HG03196 (cell line): ENCODE measurements around the gene TM7SF2.

ENCODE experiments used
- ATAC-seq: cut with Tn5 transposase; IDR thresholded peaks from one replicate; pipeline ENCODE4 v1.9.1; 2021; ENCODE audit not compliant: unreplicated experiment

TM7SF2 gene

DNA sequence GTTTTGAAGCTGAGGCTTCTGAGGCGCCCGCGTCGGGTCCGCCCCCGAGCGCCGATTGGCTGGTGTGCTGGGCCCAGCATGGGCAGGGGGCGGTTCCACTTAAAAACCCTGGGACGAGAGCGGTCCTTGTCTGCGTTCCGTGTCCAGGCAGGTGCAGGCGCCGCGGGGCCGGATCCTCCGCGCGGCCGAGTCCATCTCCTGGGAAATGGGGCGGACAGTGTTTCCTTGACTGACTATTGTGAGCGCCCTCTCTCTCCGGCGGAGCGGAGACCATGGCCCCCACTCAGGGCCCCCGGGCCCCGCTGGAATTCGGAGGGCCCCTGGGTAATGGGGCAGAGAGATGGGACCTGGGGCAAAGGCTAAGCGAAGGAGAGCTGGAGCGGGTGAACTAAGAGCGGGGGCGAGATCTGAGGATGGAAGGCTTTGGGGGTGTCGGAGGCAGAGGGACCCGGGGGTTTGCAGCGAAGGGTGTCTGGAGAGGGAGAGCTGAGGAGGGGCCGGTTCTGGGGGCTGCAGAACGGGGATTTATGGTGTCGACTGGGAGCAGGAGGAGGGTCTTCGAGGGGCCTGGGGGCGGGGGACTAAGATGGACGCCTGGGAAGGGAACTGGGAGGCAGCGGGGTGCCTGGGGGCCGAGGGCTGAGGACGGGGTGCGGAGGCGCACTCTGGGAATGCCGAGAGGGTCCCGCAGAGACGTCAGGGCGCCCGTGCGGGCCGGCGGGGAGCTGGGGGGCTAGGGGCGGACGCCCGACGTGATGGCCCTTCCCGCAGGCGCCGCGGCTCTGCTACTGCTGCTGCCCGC is at the start of gene TM7SF2:
Gene TM7SF2, plus strand, starts transcription at position 129 of the 802 bp plus-strand sequence. Its CDS starts 144 bp downstream, at position 273.
- peak; percentile 55 for ATAC-seq

DNA sequence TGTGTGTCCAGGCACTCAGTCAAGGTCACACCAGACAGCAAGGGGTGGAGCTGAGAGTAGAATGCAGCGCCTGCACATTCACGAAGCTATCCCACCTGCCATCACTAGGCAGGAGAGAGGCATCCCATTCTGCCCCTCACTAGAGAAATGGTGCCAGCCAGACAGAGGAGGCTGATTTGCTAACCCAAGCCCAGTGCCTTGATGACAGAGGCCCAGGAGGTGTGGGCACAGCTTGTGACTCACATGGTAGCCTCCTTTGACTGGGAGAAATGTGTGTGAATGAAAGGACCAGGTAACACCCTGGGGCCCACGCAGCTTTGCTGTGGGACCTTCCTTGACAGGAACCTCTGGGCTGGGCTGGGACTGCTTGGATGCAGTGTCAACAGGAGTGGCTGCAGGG is 48.1 kb upstream of the TM7SF2 start:
- ATAC-seq: no peak

DNA sequence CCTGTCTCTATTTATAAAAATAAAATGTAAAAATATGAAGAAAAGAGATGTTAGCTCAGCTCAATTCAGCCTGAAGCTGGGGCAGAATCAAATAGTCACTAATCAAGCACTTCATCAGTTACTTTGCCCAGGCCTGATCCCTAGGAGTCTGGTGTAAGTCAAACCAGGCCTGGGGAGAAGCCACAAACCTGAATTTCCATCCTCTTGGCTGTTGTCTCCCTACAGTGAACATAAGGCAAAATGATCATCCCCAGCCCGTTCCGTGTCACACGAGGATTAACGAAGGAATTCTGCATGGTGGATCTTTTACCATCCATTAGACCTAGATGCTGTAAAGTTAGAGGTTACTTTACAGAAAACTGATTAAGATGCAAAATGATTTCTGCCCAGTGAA is 46.8 kb upstream of the TM7SF2 start:
- no peak for ATAC-seq

DNA sequence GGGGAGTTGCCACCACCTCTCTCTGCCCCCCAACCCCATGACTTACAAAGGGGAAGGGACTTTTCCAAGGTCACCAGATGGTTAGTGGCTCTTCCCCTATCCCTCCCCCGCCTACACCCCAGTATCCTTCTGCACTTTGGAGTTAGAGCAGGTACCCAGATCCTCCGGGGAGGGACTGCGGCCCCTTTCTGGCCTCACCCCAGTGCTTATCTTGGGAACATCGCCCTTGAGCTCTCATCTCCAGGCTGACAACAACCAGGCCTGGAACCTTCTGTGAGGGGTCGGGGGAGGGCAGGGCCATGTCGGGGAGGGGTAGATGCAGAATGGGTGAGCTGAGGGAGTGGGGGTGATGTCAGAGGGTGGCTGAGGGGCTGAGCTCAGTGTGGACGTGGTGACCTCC is 45.8 kb upstream of the TM7SF2 start:
- no peak for ATAC-seq

DNA sequence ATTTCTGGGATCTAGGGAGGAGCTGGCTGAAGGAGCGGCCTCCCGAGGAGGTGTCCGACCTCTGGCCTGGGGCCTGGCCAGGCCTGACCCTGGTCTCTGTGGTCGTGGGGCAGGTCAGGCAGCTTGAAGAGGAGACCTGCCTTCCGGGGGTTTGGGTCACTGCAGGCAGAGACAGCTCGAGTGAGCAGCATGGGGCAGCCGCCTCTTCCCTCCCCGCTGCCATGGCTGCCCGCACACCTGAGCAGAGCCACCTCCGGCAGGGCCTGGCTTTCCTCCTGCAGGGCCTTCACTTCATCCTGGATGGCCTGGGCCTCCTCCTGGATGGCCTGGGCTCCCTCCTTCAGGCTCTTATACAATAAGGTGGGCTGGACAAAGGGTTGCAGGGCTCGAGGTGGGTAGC is 45.4 kb upstream of the TM7SF2 start:
- no peak for ATAC-seq

DNA sequence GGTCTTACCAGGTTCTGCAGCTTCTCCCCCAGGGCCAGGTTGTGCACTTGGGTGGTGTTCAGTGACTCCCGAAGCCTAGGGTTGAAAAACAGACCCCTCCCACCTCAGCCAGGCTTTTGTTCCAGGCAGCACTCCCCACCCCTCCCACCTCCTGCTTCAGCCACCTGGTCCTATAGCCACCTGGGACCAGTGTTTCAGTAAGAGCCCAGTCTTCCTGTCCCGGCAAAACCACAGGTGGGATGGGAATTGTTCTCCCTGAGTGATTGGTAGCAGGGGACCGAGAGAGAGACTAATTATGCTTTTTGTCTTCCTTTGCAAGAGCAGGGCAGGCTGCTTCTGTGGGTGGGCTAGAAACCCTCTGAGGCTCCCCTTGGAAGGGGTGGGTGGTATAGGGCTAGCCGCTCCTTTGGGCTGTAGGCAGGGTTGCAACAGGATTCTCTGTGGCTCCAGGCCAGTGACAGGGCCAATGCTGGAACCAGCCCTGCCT is 44.8 kb upstream of the TM7SF2 start:
- no peak for ATAC-seq

DNA sequence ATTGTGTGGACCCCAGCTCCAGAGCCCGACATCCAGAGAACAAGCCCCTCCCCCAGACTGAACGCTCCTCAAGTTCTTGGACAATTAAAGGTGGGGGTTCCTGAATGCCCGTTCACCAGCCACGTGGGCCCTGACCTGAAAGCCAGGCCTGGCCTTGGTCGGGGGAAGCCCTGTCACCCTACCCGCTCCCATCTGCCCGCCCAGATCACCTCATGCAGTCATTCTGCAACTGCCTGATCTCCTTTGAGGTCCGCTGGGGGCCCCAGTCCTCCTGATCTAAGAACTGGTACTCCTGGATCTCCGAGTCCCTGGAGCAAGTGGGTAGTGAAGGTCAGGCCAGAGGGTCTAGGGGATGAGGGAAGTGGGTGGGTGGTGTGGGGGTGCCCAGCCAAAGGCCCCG is 44.2 kb upstream of the TM7SF2 start:
- no peak for ATAC-seq

DNA sequence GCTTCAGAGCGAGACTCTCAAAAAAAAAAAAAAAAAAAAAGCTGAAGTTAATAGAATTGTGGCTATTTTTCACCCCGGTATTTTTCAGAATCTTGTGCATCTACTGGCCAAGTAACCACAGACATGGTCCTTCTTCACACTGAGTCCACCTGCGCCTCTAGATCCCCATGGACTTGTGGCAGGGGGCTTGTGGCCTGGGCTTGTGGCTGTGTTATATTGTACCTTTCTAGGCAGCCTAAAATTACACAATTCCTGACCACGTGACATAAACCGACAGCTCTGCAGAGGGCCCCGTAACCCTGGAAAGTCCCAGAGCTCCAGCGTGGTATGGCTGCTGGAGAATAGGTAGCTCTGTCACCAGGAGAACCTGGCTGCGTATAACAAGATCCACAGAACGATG is 42.5 kb upstream of the TM7SF2 start:
- no peak for ATAC-seq

DNA sequence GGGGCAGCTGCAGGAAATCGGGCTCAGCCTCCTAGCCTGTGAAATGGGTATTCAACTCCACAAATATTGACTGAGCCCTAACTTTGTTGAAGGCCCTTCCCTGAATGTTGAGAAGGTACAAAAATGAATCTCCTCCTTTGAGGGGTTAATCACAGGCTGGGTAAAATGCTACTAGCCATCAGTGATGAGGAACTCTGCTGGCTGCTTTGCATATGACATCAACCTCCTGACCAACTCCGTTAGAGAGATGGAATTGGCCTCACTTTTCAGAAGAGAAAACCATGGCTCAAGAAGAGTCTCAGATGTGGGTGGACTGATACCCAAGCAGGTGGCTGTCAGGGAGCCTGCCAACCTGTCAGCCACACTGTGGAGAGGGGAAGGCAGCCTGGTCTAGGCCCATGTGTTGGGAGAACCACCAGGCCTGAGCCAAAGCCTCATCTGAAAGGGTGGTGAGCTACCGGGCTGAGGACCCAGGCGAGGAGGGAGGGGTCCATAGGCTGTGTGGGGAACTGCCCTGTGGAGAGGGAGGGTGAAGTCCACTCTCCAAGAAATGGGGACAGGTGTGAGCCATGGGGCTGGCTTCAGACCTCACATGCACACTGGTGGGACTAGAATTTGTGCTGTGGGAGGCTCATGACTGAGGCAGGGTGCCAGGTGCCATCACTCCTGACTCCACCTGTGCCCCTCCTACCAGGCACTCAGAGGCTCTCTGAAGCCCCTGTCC is 39.6 kb upstream of the TM7SF2 start:
- ATAC-seq: no peak

DNA sequence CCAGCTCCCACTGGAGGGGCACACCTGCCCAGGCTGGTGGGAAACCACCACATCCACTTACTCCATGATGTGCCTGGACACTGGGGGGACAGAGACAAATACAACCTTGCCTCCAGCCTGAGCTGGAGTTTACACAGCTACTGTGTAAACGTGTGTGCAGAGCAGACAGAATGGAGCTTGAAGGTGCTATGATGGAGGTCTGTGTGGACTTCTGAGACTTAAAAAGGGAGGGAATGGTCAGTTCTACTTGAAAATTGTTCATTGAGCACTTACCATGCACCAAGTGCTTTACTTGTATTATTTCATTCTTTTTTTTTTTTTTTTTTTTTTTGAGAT is 39.1 kb upstream of the TM7SF2 start:
- ATAC-seq: no peak

DNA sequence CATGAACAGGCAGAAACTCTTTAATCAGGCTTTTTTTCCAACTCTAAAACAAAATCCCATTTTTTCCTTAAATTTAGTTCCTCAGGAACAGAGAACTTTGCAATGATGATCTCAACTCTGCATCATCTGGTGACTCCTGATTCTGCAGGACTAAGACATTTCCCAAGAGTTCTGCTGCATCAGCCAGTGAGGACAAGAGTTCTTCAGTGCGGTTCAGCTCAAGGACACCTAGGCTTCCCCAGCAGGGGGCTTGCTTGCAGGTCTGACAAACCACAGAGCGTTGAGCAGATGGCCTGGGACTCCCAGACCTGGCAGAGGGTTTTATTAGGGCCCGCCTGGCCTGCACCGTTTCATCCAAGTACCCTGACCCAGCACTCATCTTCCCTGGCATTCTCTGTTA is 34.2 kb upstream of the TM7SF2 start:
- no peak for ATAC-seq

DNA sequence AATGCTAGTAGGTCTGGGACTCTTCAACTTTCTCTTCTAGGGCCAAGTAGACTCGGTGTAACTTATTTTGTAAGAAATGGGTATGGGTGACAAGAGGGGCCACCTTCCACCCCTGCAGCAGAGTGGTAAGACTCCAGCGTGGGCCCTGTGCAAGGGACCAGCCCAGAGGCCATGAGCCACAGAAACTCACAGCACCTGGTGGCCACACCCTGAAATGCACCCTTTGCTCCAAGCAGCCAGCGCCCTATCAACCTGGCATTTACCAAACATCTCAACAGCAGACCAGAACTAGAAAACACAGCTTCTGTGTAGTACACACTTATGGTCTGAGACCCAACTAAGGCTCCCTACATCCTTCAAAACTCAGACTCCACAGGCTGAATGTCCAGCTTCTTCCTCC is 33.5 kb upstream of the TM7SF2 start:
- ATAC-seq: no peak

DNA sequence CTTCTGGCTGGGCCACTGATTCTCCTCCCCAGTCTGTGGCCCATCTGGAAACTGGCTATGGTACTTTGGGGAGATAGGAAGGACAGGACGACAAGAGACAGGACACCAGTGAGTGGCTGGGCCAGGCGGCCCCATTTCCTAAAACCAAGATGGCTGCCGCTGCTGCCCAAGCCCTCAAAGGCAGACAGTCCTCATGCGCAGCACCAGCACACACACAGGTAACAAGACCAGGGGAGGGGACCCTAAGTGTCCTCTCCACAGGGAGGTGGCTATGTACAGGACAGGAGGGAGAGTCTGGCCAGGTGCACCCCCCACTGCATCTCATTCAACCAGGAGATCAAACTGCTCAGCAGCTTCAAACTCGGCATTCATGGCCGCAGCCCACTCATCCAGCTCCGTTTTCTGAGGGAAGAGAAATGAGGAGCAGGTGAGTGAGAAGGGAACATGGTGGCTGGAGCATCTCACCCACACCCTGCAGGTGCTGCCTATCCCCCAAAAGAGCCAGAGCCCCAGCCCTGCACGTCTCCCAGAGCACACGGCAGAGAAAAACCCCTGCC is 32.8 kb upstream of the TM7SF2 start:
- ATAC-seq: no peak

DNA sequence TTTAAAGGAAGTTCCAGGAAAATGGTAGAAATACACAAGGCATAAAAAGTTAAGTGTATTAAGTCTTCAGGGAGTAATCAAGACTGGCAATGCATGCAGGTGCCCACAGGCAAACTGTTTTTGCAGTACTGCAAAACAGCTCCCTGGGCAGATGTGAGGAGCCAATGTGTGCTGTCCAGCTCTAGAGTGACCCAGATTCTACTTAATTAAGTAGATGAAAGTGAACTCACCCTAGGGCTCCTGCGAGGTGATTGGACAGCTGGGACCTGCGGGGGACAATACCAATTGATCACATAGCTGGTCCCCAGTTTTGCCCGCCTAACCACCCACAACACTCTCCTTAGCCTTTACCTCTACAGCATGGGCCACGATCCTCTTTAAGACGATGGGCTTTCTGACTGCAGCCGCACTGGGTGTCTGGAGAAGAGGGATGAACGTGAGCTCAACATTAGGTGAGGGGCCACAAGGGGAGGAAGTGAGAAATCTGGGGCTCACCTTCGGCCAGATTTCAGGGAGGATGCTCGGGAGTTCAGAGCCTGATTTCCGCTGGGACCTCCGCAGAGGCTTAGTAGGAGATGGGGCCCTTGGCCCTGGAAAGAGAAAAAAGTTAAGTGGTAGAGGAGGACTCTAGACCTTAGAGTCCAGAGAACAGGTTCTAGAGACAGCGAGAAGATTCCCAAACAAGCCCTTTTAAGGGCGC is 28.4 kb upstream of the TM7SF2 start:
- peak; percentile 14 for ATAC-seq

DNA sequence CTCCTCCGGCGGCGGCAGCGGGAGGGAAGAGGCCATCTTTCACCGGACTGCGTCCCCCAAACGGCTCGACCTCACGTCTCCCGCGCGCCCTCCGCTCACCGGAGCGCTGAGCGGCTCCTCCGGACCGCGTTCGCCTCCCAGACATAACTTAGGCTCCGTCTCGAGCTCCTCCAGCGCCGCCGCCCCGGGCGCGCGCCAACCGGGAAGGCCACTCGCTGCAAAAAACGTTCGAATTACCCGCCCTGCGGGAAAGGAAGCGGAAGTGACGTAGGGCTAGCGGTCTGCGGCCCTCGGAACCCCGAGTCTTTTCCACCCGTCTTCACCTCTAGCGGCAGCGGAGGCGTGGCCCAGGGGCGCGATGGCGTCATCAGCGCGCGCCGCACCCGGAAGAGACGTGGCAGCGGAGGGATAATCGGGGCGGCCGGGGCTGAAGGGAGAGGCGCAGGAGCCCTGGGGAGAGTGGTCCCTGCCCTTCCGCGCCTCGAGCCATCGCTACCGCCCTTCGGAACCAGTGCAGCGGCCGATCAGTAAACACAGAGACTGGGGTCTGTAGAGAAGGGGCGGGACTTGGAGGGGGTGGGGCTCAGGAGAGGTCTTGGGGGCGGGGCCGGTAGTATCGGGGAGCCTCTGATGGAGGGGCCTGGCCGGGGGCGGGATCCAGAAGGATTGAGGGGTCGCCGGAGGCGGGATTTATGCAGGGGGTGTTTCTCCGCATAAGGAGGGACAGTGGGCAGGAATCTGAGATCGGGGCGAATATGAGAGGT is 27.7 kb upstream of the TM7SF2 start, which contains the start of the genes CDCA5 and ZFPL1:
Gene CDCA5, minus strand, starts transcription at position 207 of the 764 bp plus-strand sequence. Its CDS starts 62 bp downstream, at position 145.
Gene ZFPL1, plus strand, starts transcription at position 389 of the 764 bp plus-strand sequence. CDS start 477 bp downstream, outside the sequence.
- ATAC-seq: peak; percentile 78

DNA sequence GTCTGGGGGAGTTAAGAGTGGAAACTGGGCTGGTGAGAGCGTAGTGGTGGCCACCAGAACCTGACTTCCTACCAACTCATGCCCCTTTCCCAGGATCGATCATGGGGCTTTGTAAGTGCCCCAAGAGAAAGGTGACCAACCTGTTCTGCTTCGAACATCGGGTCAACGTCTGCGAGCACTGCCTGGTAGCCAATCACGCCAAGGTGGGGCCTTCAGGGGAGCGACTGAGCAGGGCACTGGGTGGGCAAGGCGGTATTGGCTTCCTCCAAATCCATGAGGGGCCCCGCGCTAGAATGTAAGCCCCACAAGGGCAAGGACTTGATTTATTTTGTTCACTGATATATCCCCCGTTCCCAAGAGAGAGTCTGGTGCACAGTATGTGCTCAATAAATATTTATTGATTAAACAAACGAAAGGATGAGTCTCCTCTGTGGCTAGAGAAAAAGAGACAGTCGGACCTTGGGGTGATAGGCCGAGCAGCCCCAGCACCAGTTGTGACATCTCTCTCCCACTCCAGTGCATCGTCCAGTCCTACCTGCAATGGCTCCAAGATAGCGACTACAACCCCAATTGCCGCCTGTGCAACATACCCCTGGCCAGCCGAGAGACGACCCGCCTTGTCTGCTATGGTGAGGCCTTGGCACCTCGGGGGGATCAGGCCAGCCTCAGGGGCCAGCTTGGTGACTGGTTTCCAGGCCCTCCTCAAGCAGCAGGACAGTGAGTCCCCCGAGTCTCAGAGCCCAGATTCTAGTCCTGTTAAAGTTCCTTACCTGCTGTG is 26.9 kb upstream of the TM7SF2 start:
- ATAC-seq: no peak

DNA sequence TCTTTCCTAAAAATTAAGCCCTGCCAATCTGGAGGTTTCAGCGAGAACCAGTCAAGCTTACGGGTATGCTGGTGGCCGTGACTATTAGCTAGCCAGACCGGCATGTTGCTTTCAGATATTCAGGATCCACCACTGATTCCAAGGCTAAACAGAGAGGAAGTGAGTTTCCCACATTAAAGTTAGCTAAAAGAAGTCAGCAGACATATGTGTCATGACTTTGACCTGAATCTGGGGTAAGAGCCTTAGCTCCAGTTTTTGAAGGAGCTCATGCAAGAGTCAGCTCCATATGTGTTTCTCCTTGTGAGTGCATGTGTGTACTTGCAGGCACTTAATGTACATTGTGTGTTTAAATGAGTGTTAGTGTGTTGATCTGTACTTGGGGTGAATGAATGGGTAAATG is 26.2 kb upstream of the TM7SF2 start:
- no peak for ATAC-seq

DNA sequence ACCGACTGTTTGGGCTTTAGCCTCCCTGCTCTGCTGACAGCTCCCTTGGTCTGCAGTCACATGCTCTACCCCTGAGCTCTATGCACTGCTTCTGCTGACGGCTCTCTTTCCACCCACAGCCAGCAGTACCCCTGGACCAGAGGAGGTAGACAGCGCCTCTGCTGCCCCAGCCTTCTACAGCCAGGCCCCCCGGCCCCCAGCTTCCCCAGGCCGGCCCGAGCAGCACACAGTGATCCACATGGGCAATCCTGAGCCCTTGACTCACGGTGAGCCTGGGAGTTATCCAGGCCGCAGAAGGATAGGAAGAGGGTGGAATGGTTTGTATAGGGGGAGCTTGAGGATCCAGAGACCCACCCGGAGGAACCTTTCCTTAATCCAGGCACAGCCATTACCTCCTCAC is 24.9 kb upstream of the TM7SF2 start:
- no peak for ATAC-seq

DNA sequence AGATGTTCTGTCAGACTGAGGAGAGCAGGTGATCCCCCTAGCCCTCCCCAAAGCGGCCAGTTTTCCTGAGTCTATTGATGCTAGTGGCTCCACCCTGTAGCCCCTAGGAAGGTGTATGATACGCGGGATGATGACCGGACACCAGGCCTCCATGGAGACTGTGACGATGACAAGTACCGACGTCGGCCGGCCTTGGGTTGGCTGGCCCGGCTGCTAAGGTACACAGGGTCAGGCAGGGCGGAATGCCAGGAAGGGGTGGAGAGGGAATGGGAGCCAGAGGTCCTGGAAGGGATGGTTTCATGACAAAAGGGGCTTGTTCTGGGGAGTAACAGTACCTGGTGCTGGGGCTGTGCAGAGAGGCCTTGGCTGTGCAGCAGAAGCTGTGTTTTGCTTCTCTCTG is 24.5 kb upstream of the TM7SF2 start:
- ATAC-seq: no peak

DNA sequence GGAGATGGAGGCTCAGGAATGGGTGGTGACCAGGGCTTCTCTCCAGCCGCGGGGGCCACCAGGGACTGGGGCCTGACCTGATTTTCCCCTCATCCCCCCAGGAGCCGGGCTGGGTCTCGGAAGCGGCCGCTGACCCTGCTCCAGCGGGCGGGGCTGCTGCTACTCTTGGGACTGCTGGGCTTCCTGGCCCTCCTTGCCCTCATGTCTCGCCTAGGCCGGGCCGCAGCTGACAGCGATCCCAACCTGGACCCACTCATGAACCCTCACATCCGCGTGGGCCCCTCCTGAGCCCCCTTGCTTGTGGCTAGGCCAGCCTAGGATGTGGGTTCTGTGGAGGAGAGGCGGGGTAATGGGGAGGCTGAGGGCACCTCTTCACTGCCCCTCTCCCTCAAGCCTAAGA is 23.8 kb upstream of the TM7SF2 start:
- ATAC-seq: no peak
